K562 (cell line): ENCODE results near the gene EID2. TPM values are rescaled to one million over a fixed set of nuclear protein-coding genes. Genes with fewer than 3 reads are reported as not detected.

ENCODE experiments used
- BRD9 ChIP-seq: fragments of 450-650 bp; IDR thresholded peaks from 2 replicates; pipeline ENCODE4 v1.6.1; 2018; ENCODE audit warnings: low read depth; ENCODE audit not compliant: partially characterized antibody
- CREM ChIP-seq: IDR thresholded peaks from 2 replicates; pipeline ENCODE4 v1.6.1; 2014; ENCODE audit warnings: antibody characterized with exemption, low read depth
- DIDO1 ChIP-seq: fragments of 450-650 bp; IDR thresholded peaks from 2 replicates; pipeline ENCODE4 v1.6.1; 2016; ENCODE audit warnings: low read depth, missing biosample characterization, missing genetic modification characterization
- ELF4 ChIP-seq: fragments of 450-650 bp; formaldehyde crosslinking; IDR thresholded peaks from 2 replicates; pipeline ENCODE4 v1.4.0; 2022; ENCODE audit warnings: missing genetic modification characterization
- GATA2 ChIP-seq: sonication (generic); formaldehyde crosslinking; IDR thresholded peaks from 2 replicates; pipeline ENCODE4 v1.4.0; 2020; ENCODE audit warnings: mild to moderate bottlenecking, missing genetic modification reagents
- HES1 ChIP-seq: fragments of 450-650 bp; IDR thresholded peaks from 2 replicates; pipeline ENCODE4 v1.6.1; 2016; ENCODE audit warnings: low read depth, mild to moderate bottlenecking, moderate library complexity
- HOMEZ ChIP-seq: fragments of 250-450 bp; sonication (Bioruptor Pico); IDR thresholded peaks from 2 replicates; pipeline ENCODE4 v1.4.0; 2020; ENCODE audit warnings: mild to moderate bottlenecking, moderate library complexity
- LCOR ChIP-seq: sonication (generic); formaldehyde crosslinking; IDR thresholded peaks from 2 replicates; pipeline ENCODE4 v1.8.0; 2022; ENCODE audit warnings: mild to moderate bottlenecking, missing genetic modification reagents
- NONO ChIP-seq, 2 experiments: fragments of 200-400 bp in 1 of 2; fragments of 450-650 bp in 1 of 2; formaldehyde crosslinking in 1 of 2; IDR thresholded peaks; 2 replicates each; pipeline ENCODE4 v1.6.1; 2017; ENCODE audit warnings: low read depth in 2 of 2, mild to moderate bottlenecking in 2 of 2, moderate library complexity in 2 of 2, low read length in 1 of 2
- POLR2AphosphoS5 ChIP-seq: IDR thresholded peaks from 2 replicates; pipeline ENCODE4 v1.6.1; 2011; ENCODE audit warnings: mild to moderate bottlenecking, low read depth, low read length, moderate library complexity; ENCODE audit not compliant: control insufficient read depth, insufficient read depth
- SMAD4 ChIP-seq: fragments of 250-450 bp; sonication (Bioruptor Pico); conservative IDR thresholded peaks from 2 replicates; pipeline ENCODE4 v1.8.0; 2021; ENCODE audit warnings: inconsistent platforms, mild to moderate bottlenecking, moderate library complexity
- ZBTB11 ChIP-seq, 3 experiments: fragments of 200-800 bp in 1 of 3; fragments of 250-450 bp in 1 of 3; fragments of 450-650 bp in 1 of 3; sonication (Bioruptor Pico) in 1 of 3; sonication (Bioruptor generic) in 1 of 3; formaldehyde crosslinking in 1 of 3; IDR thresholded peaks; 2 replicates each; pipeline versions ENCODE4 v1.6.1 to v1.8.0; 2016 to 2022; ENCODE audit warnings: mild to moderate bottlenecking in 2 of 3, missing genetic modification characterization in 2 of 3, missing compliant biosample characterization in 1 of 3, moderate library complexity in 1 of 3
- polyA plus RNA-seq, 8 experiments: library from polyadenylated mRNA; depleted of rRNA in 4 of 8; stranded (reverse) in 5 of 8; unstranded in 3 of 8; fragments of >200 nt; fragmentation: Nextera tagmentation in 2 of 8; fragmentation: Illumina TruSeq in 1 of 8; extraction: Ambion mirVana in 2 of 8; extraction: Trizol in 1 of 8; gene quantifications; 2 replicates each; pipeline versions ENCODE4 v1.2.1 to v1.2.3, GENCODE V29; 2011 to 2014; ENCODE audit warnings: inconsistent platforms in 1 of 8, missing spikeins in 1 of 8
- total RNA-seq, 7 experiments: library from RNA; depleted of rRNA in 6 of 7; stranded (reverse); fragments of >200 nt in 6 of 7; fragmentation: Illumina TruSeq in 2 of 7; extraction: Trizol in 2 of 7; gene quantifications; 2 replicates each; pipeline versions ENCODE4 v1.2.1 to v1.2.3, GENCODE V29; 2011 to 2021; ENCODE audit warnings: low replicate concordance in 1 of 7
- TF ChIP-seq, protein P1 (sequence below), 2 experiments: fragments of 450-650 bp in 1 of 2; sonication (generic) in 1 of 2; formaldehyde crosslinking in 1 of 2; IDR thresholded peaks in 1 of 2; conservative IDR thresholded peaks in 1 of 2; 2 replicates each; pipeline versions ENCODE4 v1.6.1 to v1.8.1; 2016 to 2023; ENCODE audit warnings: mild to moderate bottlenecking in 2 of 2, moderate library complexity in 2 of 2, inconsistent platforms in 1 of 2, missing genetic modification reagents in 1 of 2
- TF ChIP-seq, protein P2 (sequence below): fragments of 450-650 bp; IDR thresholded peaks from 2 replicates; pipeline ENCODE4 v1.6.1; 2016; ENCODE audit warnings: missing biosample characterization, missing genetic modification characterization
- TF ChIP-seq, protein P3 (sequence below): fragments of 200-400 bp; formaldehyde crosslinking; IDR thresholded peaks from 2 replicates; pipeline ENCODE4 v1.6.1; 2017; ENCODE audit warnings: mild to moderate bottlenecking, low read depth, low read length, moderate library complexity

Gene EID2
- total and polyA plus RNA-seq, 9 of the 15 experiments (the other 6 are each of a cell fraction or from before 2014, with no cell fraction given): 2.5 to 18.5 (median 11.3) TPM

DNA sequence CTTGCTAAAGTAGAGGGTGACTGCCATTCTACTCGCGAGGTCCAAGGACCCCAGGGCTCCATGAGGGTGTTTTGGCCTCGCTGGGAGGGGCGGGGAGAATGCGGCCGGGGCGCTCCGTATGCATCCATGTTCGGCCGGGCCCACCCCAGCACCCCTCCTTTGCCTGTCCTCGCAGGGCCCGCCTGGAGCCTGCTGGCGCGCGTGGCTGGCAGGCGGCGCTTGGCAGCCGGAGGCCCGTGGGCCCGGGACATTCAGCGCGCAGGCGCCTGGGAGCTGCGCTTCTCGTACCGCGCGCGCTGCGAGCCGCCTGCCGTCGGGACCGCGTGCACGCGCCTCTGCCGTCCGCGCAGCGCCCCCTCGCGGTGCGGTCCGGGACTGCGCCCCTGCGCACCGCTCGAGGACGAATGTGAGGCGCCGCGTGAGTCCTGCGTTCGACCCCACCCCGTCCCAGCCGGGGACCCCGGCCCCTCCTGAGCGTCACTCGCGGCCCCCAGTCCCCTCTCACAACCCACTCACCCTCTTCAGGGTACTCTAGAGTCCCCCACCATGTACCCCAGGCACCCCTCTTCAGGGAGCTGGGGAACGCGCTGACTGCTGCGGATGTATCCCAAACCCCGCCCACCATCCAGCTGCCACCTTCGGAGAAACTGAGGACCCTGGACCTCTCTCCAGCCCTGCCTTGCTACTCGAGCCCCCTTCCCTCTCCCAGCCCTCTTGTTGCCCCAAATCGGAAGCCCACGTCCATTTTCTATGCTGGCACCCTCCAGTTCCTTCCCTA, 37.1 kb downstream of the EID2 start (continued):
- TF ChIP-seq, protein P1, sequence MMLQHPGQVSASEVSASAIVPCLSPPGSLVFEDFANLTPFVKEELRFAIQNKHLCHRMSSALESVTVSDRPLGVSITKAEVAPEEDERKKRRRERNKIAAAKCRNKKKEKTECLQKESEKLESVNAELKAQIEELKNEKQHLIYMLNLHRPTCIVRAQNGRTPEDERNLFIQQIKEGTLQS (IDR thresholded peaks at IDR 0.05): no peak
- TF ChIP-seq, protein P1 (CRISPR knock-in tag; conservative IDR thresholded peaks at IDR 0.05): peak; percentile 73; the same call in 1 of the 2 replicates
- TF ChIP-seq HES1 (no peak), CREM (peak; percentile 72), GATA2 (CRISPR knock-in tag) (peak; percentile 45; the same call in 1 of the 2 replicates), ZBTB11 (CRISPR knock-in tag; IDR thresholded peaks at IDR 0.05) (peak in 1 of 3 experiments; percentile 47; a peak in 1 of 6 replicates), ELF4 (no peak), SMAD4 (CRISPR knock-in tag) (peak; percentile 75), NONO (IDR thresholded peaks at IDR 0.05; ENCODE audit: low read depth in 2 of 2, low read length in 1 of 2) (peak in 1 of 2 experiments; percentile 83; a peak in 2 of 4 replicates), BRD9 (no peak), DIDO1 (tag) (no peak), LCOR (CRISPR knock-in tag) (0 out of 2 replicates have a peak, but pooled peaks have one; percentile 68), HOMEZ (CRISPR knock-in tag) (no peak), POLR2AphosphoS5 (no peak)
- TF ChIP-seq, protein P2, sequence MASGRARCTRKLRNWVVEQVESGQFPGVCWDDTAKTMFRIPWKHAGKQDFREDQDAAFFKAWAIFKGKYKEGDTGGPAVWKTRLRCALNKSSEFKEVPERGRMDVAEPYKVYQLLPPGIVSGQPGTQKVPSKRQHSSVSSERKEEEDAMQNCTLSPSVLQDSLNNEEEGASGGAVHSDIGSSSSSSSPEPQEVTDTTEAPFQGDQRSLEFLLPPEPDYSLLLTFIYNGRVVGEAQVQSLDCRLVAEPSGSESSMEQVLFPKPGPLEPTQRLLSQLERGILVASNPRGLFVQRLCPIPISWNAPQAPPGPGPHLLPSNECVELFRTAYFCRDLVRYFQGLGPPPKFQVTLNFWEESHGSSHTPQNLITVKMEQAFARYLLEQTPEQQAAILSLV (tag): no peak
- TF ChIP-seq, protein P3, sequence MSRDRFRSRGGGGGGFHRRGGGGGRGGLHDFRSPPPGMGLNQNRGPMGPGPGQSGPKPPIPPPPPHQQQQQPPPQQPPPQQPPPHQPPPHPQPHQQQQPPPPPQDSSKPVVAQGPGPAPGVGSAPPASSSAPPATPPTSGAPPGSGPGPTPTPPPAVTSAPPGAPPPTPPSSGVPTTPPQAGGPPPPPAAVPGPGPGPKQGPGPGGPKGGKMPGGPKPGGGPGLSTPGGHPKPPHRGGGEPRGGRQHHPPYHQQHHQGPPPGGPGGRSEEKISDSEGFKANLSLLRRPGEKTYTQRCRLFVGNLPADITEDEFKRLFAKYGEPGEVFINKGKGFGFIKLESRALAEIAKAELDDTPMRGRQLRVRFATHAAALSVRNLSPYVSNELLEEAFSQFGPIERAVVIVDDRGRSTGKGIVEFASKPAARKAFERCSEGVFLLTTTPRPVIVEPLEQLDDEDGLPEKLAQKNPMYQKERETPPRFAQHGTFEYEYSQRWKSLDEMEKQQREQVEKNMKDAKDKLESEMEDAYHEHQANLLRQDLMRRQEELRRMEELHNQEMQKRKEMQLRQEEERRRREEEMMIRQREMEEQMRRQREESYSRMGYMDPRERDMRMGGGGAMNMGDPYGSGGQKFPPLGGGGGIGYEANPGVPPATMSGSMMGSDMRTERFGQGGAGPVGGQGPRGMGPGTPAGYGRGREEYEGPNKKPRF: no peak
